Fibroblast of pulmonary artery (primary cell): ENCODE results near the gene SELL.
A peak's percentile ranks its signal among the peaks of the same experiment; 100 is the strongest.

ENCODE experiments used
- DNase-seq: peaks from one replicate; pipeline ENCODE4 v3.0.0-alpha.2; 2010; ENCODE audit warnings: low read depth
- H3K4me3 ChIP-seq: replicated peaks from 2 replicates; pipeline ENCODE4 v1.5.1; 2011; ENCODE audit warnings: low read depth, mild to moderate bottlenecking, control low read depth, low read length, moderate library complexity
- TF ChIP-seq, protein P1 (sequence below): IDR thresholded peaks from 2 replicates; pipeline ENCODE4 v1.5.1; 2011; ENCODE audit warnings: mild to moderate bottlenecking, control low read depth, low read length, inconsistent platforms; ENCODE audit errors: missing control alignments

SELL gene

DNA sequence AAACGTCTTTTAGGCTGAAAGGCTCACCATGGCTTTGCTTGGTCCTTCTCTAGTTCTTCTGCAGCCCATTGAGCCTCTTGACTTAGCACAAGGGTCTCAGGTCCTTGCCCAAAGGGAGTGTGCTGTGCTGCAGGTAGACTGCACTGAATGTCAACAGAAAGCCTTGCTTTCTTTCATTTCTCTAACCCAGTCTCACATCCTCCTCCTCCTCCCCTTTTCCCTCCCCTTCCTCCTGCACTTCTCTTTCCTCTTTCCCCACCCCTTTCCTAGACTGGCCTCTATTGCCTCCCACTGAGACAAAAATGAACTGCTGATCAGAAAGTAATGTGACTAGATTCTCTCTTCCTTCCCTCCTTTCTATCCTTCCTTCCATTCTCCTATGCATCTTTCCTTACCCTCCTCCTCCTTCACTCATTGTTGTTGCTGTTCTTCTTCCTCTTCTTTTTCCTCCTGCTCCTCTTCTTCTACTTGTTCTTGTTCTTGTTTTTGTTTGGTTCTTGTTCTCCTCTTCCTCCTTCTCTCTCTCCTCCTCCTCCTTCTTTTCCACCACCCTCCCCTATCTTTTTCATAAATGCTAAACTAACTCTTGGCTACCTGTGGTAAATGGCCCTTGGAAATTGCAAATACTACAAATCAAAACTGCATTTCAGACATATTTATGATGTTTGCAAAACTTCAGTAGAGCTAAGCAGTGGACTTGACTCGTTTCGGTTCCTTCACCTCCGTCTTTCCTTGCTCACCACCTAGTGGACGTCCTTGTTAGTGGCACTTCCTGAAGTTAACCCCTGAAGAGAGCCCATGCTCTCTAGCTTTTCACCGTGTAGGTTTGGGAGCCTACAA, at the start of gene SELL:
SELL (minus strand) TSS at position 152 of the 840 bp plus-strand sequence; CDS start at position 30, 122 bp downstream.
- H3K4me3 ChIP-seq, result peak within 1 kb of the TSS; percentile 39
- TF ChIP-seq, protein P1, sequence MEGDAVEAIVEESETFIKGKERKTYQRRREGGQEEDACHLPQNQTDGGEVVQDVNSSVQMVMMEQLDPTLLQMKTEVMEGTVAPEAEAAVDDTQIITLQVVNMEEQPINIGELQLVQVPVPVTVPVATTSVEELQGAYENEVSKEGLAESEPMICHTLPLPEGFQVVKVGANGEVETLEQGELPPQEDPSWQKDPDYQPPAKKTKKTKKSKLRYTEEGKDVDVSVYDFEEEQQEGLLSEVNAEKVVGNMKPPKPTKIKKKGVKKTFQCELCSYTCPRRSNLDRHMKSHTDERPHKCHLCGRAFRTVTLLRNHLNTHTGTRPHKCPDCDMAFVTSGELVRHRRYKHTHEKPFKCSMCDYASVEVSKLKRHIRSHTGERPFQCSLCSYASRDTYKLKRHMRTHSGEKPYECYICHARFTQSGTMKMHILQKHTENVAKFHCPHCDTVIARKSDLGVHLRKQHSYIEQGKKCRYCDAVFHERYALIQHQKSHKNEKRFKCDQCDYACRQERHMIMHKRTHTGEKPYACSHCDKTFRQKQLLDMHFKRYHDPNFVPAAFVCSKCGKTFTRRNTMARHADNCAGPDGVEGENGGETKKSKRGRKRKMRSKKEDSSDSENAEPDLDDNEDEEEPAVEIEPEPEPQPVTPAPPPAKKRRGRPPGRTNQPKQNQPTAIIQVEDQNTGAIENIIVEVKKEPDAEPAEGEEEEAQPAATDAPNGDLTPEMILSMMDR, result peak; percentile 99
- peak; percentile 91 for DNase-seq

GRCh38 chr1:169759038-169759437, 47.6 kb upstream of the SELL start:
- DNase-seq, result no peak

DNA sequence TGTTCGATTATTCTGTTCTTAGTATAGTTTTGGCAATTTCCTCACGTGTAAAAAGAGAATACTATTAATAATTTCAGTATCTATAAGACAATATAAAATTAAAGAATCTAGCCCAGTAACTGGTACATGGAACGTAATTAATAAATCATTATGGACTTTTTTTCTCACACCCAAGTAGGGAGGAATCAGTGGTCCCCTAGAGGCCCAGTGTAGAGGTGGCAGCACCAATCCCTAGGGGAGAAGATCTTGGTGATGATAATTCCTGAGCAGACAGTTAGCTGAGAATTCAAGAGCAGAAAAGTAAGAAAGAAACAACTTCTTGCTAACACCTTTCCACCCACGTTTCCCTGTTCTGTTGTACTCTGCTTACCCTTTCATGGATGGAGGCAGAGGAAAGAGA, 42.1 kb upstream of the SELL start:
- TF ChIP-seq, protein P1, result no peak
- H3K4me3 ChIP-seq, result no peak overlapping the region
- DNase-seq, result no peak

More at GRCh38 chr1:169759038-169759437, 47.6 kb upstream of the SELL start:
- TF ChIP-seq, protein P1, result no peak
- no peak overlapping the region for H3K4me3 ChIP-seq

GRCh38 chr1:169750041-169750440, 38.6 kb upstream of the SELL start:
- DNase-seq, result no peak
- H3K4me3 ChIP-seq, result no peak overlapping the region
- TF ChIP-seq, protein P1, result no peak

GRCh38 chr1:169746550-169746949, 35.1 kb upstream of the SELL start:
- DNase-seq, result no peak
- no peak overlapping the region for H3K4me3 ChIP-seq
- TF ChIP-seq, protein P1, result no peak

DNA sequence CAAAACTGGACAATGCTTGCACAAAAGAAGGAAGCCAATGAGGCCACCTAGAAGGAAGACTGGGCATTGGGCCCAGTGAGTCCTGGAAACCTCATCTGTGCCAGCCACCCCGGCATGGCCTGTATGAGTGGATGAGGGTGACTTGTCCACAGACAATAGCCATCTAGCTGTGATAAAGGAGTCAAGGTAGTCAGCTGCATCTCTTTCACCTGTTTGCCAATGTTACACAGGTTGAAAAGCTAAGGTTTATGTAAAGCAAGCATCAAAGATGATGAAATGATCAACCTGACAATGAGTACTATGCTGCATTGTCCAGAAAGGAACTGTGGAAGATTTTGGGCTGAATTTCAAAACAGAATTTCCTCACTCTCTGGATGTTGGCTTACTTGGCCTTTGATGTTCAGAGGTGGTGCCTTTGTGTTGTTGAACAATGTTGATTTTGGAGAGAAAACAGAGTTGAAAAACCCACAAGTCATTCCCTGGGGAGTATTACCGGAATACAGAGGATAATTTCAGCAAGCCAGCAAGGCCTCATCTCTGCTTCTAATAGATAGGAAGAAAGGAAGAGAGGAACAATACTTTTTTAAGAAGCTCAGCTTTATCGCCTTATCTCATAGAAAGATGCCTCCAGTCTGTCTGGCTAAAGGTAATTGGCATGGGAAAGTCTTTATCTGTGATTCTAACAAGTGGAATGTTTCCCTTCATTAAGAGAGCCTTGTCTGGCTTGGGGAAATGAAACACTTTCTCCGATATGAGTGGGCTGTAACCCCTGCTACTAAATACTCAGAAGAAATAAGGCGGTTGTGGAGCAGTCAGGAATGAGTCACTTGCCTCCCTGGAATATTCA, 33.8 kb upstream of the SELL start:
- DNase-seq, result peak; percentile 95
- TF ChIP-seq, protein P1, result no peak
- no peak overlapping the region for H3K4me3 ChIP-seq
